G401.6 (cell line): ENCODE data around the gene TMEM120A.

ENCODE experiments used
- FAIRE-seq: peaks from 2 replicates; lab custom pipeline; 2012; peaks lifted over from hg19 to GRCh38; lab: Jason Lieb, UNC

The TMEM120A gene

GRCh38 chr7:75980430-75981202 is 13.8 kb downstream of the TMEM120A start:
- no peak for FAIRE-seq

GRCh38 chr7:75979759-75980429 is 14.5 kb downstream of the TMEM120A start:
- FAIRE-seq = no peak

- FAIRE-seq = no peak
These were observed 16.7 kb downstream of the TMEM120A start for GRCh38 chr7:75977743-75978142.

- FAIRE-seq = no peak
These were observed 22.2 kb downstream of the TMEM120A start for GRCh38 chr7:75971961-75972763.

GRCh38 chr7:75971309-75971960 is 23.0 kb downstream of the TMEM120A start:
- no peak for FAIRE-seq

- FAIRE-seq = no peak
These were observed 24.5 kb downstream of the TMEM120A start for GRCh38 chr7:75969704-75970498.

- no peak for FAIRE-seq
These were observed 25.2 kb downstream of the TMEM120A start for GRCh38 chr7:75969182-75969581.

- FAIRE-seq = no peak
These were observed 25.8 kb downstream of the TMEM120A start for GRCh38 chr7:75968561-75969001.

GRCh38 chr7:75968012-75968411 is 26.4 kb downstream of the TMEM120A start:
- no peak for FAIRE-seq

- no peak for FAIRE-seq
These were observed 26.9 kb downstream of the TMEM120A start for GRCh38 chr7:75967487-75967997.

- FAIRE-seq = no peak
These were observed 27.3 kb downstream of the TMEM120A start for GRCh38 chr7:75967055-75967454.

- FAIRE-seq = no peak
These were observed 28.0 kb downstream of the TMEM120A start for GRCh38 chr7:75966190-75966961.

GRCh38 chr7:75965617-75966016 is 28.8 kb downstream of the TMEM120A start:
- no peak for FAIRE-seq

GRCh38 chr7:75963381-75963995 is 30.9 kb downstream of the TMEM120A start:
- no peak for FAIRE-seq

- no peak for FAIRE-seq
These were observed 31.6 kb downstream of the TMEM120A start for GRCh38 chr7:75962607-75963380.

- FAIRE-seq = no peak
These were observed 33.2 kb downstream of the TMEM120A start for GRCh38 chr7:75961218-75961617.

GRCh38 chr7:75960372-75960771 is 34.0 kb downstream of the TMEM120A start:
- FAIRE-seq = no peak

- no peak for FAIRE-seq
These were observed 35.4 kb downstream of the TMEM120A start for GRCh38 chr7:75958802-75959543.
